PC-9 (cell line): ENCODE measurements around the gene MMP24.
"Not testable (repeated sequence)": the region's sequence is repeated elsewhere in the genome, so short reads cannot be mapped to it uniquely, and the experiment has no call there.

Experiments used
- CTCF ChIP-seq: fragments of 200-600 bp; sonication (generic); conservative IDR thresholded peaks from 2 replicates; pipeline ENCODE4 v1.6.1; 2017; ENCODE audit warnings: mixed run types, antibody characterized with exemption, mild to moderate bottlenecking, moderate library complexity
- EZH2 ChIP-seq: fragments of 200-600 bp; sonication (generic); IDR thresholded peaks from 2 replicates; pipeline ENCODE4 v1.8.0; 2017; ENCODE audit warnings: antibody characterized with exemption, low read depth

- TF ChIP-seq CTCF, EZH2: not testable (repeated sequence)
These were observed 89.1 kb downstream of the MMP24 start for GRCh38 chr20:35315632-35316020.
